Measurements from ENCODE around the gene SMAGP.

DNA sequence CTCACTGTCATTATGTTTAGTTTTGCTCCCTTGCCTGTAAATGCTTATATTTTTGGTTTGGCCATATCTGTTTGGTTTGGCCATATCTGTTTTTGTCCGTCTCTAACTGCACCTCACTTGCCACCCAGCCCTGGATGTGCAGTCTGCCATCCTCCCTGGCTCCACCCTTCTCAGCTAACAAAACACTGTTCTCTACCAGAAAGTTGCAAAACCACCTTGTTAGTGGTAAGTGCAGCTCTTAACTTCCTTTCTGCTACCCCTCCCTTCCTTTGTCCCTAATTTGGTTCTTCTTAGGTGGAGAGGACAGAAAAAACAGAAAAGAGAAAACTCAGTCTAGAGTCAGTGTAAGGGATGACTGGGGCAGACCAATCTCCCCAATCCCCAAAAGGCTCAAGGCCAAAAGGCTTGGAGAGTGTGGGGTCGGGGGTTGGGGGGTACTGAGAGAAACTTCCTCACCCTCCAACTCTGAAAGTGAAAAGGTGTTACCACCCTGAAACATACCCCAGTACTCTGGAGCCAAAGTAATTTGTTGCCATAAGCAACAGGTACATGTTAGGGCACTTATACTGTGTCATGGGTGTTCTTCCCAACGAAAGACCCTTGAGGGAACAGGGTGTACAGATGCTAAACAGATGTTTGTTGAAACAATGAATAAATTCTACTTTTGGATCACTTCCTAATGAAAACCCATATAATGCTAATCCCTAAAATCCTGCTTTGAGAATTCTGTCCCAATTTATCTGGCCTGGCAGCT, 48.8 kb upstream of the SMAGP start:
- TF ChIP-seq, protein P1, sequence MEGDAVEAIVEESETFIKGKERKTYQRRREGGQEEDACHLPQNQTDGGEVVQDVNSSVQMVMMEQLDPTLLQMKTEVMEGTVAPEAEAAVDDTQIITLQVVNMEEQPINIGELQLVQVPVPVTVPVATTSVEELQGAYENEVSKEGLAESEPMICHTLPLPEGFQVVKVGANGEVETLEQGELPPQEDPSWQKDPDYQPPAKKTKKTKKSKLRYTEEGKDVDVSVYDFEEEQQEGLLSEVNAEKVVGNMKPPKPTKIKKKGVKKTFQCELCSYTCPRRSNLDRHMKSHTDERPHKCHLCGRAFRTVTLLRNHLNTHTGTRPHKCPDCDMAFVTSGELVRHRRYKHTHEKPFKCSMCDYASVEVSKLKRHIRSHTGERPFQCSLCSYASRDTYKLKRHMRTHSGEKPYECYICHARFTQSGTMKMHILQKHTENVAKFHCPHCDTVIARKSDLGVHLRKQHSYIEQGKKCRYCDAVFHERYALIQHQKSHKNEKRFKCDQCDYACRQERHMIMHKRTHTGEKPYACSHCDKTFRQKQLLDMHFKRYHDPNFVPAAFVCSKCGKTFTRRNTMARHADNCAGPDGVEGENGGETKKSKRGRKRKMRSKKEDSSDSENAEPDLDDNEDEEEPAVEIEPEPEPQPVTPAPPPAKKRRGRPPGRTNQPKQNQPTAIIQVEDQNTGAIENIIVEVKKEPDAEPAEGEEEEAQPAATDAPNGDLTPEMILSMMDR (IDR thresholded peaks at IDR 0.05): no peak
- no peak for TF ChIP-seq EP300 (IDR thresholded peaks at IDR 0.05)

All from ovary (tissue), 3 donors.